Tibial nerve (tissue), 4 donors: ENCODE results near the gene AEBP2.

Experiments used
- EP300 ChIP-seq, 2 donors: sonication (generic); formaldehyde crosslinking; IDR thresholded peaks; one replicate each; pipeline ENCODE4 v1.6.1; 2017; ENCODE audit warnings: antibody characterized with exemption in 2 of 2, mild to moderate bottlenecking in 1 of 2
- POLR2A ChIP-seq, 2 donors: fragments of 450-650 bp; IDR thresholded peaks; one replicate each; pipeline ENCODE4 v1.6.1; 2017; ENCODE audit warnings: antibody characterized with exemption in 2 of 2, mild to moderate bottlenecking in 2 of 2, moderate library complexity in 2 of 2
- TF ChIP-seq, protein P1 (sequence below), 5 experiments: fragments of 200-600 bp in 3 of 5; fragments of 450-650 bp in 2 of 5; sonication (generic) in 3 of 5; IDR thresholded peaks; one replicate each; pipeline ENCODE4 v1.5.1; 2016 to 2019; ENCODE audit warnings: antibody characterized with exemption in 5 of 5, mild to moderate bottlenecking in 3 of 5, moderate library complexity in 2 of 5

DNA sequence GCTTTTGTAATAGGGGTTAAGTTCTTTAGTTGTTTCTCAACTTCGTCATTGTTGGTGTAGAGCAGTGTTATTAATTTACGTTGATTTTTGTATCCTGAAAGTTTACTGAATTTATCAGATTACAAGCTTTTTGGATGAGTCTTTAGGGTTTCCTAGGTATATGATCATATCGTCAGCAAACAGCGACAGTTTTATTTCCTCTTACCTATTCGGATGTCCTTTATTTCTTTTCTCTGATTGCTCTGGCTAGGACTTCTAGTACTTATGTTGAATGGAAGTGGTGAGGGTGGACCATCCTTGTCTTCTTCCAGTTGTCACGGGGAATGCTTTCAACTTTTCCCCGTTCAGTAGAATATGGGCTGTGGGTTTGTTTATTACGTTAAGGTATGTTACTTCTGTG, 37.8 kb downstream of the AEBP2 start:
- TF ChIP-seq POLR2A (IDR thresholded peaks at IDR 0.05) (no peak), EP300 (IDR thresholded peaks at IDR 0.05) (no peak)
- TF ChIP-seq, protein P1, sequence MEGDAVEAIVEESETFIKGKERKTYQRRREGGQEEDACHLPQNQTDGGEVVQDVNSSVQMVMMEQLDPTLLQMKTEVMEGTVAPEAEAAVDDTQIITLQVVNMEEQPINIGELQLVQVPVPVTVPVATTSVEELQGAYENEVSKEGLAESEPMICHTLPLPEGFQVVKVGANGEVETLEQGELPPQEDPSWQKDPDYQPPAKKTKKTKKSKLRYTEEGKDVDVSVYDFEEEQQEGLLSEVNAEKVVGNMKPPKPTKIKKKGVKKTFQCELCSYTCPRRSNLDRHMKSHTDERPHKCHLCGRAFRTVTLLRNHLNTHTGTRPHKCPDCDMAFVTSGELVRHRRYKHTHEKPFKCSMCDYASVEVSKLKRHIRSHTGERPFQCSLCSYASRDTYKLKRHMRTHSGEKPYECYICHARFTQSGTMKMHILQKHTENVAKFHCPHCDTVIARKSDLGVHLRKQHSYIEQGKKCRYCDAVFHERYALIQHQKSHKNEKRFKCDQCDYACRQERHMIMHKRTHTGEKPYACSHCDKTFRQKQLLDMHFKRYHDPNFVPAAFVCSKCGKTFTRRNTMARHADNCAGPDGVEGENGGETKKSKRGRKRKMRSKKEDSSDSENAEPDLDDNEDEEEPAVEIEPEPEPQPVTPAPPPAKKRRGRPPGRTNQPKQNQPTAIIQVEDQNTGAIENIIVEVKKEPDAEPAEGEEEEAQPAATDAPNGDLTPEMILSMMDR (IDR thresholded peaks at IDR 0.05), result no peak
